ENCODE measurements around the gene NOS3. TPM values are rescaled to one million over a fixed set of nuclear protein-coding genes. Genes with fewer than 3 reads are reported as not detected.

The NOS3 gene
- total and polyA plus RNA-seq, 9 of the 15 experiments (the other 6 are each of a cell fraction or from before 2014, with no cell fraction given) = 1.1 to 121 (median 23.6) TPM

GRCh38 chr7:151012031-151012692 lies 21.3 kb downstream of the NOS3 start (continued):
- TF ChIP-seq ZNF766 (CRISPR knock-in tag; conservative IDR thresholded peaks at IDR 0.05) (no peak), MTF1 (CRISPR knock-in tag; IDR thresholded peaks at IDR 0.05; ENCODE audit: borderline replicate concordance) (no peak), KAT2B (IDR thresholded peaks at IDR 0.05; ENCODE audit: low read depth, low read length) (no peak), PRMT5 (CRISPR knock-in tag; IDR thresholded peaks at IDR 0.05) (no peak), PHB (CRISPR knock-in tag; IDR thresholded peaks at IDR 0.05) (no peak), DPF2 (IDR thresholded peaks at IDR 0.05) (peak; percentile 41; the same call in 1 of the 2 replicates), FIP1L1 (IDR thresholded peaks at IDR 0.05; ENCODE audit: low read depth, low read length, poor library complexity, severe bottlenecking) (no peak), KAT8 (IDR thresholded peaks at IDR 0.05; ENCODE audit: low read depth) (no peak), ZBTB40 (IDR thresholded peaks at IDR 0.05) (0 out of 2 replicates have a peak, but pooled peaks have one; percentile 8), ZBTB40 (CRISPR knock-in tag; IDR thresholded peaks at IDR 0.05) (no peak), ZBTB1 (CRISPR knock-in tag; IDR thresholded peaks at IDR 0.05; ENCODE audit: borderline replicate concordance, low read depth) (no peak), CHAMP1 (IDR thresholded peaks at IDR 0.05) (no peak), KAT7 (CRISPR knock-in tag; IDR thresholded peaks at IDR 0.05; ENCODE audit: borderline replicate concordance) (0 out of 2 replicates have a peak, but pooled peaks have one; percentile 24), KDM1A (IDR thresholded peaks at IDR 0.05) (0 out of 4 replicates have a peak, but pooled peaks of 1 of the 2 experiments have one; percentile 19), ZNF263 (CRISPR knock-in tag; IDR thresholded peaks at IDR 0.05; ENCODE audit: borderline replicate concordance) (no peak), GTF2A2 (tag; IDR thresholded peaks at IDR 0.05) (no peak), ZNF316 (IDR thresholded peaks at IDR 0.05) (peak; percentile 80)

Measured in K562 (cell line).